Stimulated activated CD8-positive, alpha-beta memory T cell treated with anti-CD3 and anti-CD28 coated beads, Interleukin-12 subunit alpha, Interleukin-12 subunit beta, amount 100 ng/mL, for 1 hour (primary cell): Measurements from ENCODE around the gene TMC2.
"Not testable (repeated sequence)": the region's sequence is repeated elsewhere in the genome, so short reads cannot be mapped to it uniquely, and the experiment has no call there.

ENCODE experiments used
- DNase-seq: peaks from one replicate; pipeline ENCODE4 v3.0.0-alpha.2; 2020; ENCODE audit warnings: low read depth

The TMC2 gene

DNA sequence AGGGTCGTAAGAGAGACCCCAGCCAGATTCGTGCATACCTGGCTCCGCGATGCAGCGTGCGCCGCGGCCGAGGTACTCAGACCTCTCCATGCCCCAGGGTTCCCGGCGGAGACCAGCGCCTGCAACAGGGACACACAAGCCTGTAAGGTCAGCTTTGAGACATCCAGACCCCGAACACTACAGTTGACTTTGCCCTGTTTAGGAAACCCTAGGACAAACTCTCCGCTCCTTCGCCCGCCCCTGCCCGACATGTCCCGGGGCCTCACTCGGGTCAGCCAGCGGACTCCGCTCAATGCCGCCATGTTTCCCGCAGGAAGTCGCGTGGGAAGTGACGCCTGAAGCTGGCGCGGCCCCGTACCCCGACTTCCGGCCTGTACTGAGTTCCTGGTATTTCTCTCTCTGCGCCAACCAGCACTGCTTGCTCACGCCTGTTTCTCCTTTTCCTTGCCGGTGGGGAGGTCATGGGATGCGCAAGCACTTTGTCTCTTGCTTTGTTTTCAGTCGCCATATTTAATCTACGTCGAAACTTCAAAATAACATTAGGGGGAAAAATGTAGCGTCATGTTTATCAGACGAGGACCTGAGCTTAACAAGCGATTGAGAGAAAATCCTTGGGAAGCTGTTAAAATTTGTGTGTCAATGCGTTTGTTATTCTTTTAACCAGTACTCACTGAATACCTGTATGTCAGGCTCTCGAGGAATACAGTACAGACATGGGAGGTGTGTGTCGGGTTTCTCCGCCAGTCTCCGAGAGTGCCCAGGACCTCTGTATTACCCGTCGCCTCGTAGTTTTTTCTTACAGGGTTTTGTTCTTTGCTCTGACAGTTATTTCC lies 127.7 kb downstream of the TMC2 start, which contains the start of gene IDH3B:
TSS of gene IDH3B (minus strand) at position 330 of the 833 bp plus-strand sequence. CDS start at position 302, 28 bp downstream.
- DNase-seq, result peak; percentile 86

DNA sequence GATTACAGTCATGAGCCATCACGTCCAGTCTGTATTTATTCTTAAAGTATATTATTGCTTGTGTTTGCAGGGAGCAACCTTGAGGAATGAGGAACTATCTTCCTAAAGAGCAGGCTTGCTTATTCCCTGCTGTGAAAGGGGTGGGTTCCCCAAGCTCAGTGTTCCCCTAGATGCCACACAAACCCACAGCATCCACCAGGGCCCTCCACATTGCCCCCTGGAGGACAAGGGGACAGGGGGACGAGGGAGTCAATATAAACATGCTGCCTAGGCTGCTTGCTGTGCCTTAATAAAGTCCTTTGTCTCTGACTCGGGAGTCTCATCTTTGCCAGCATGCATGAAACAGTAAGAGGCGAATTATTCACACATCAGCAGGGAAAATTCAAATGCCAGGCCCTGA lies 135.6 kb downstream of the TMC2 start:
- DNase-seq, result no peak

GRCh38 chr20:2672446-2672845 lies 136.1 kb downstream of the TMC2 start:
- DNase-seq, result no peak

DNA sequence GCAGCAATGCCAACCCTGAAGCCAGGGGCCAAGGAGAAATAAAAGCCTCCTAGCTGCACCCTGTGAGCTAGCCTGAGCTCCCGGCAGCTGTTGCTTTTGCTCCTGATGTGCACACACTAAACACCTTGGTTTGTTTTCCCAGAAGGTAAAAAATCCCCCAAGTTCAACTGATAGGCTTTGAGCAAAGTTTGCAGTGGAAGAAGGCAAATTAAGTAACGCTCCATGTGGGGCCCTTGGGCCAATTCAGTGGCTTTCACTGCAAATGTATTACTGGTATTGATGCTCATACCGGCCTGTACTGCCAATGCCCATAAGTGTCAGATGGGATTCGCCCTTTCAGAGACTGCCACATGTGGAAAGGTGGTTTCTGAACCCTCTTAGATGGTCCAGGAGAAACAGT lies 137.1 kb downstream of the TMC2 start:
- no peak for DNase-seq

GRCh38 chr20:2680046-2680445 lies 143.7 kb downstream of the TMC2 start:
- DNase-seq, result no peak

DNA sequence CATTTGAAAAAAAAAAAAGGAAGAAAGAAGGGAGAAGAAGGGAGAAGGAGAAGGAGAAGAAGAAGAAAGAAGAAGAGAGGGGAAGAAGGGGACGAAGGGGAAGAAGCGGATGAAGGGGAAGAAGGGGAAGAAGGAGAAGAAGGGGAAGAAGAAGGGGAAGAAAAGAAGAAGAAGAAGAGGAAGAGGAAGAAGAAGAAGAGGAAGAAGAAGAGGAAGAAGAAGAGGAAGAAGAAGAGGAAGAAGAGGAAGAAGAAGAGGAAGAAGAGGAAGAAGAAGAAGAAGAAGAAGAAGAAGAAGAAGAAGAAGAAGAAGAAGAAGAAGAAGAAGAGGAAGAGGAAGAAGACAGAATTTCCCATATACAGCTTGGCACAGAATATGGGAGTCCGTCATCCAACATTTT lies 145.7 kb downstream of the TMC2 start:
- not testable (repeated sequence) for DNase-seq

- not testable (repeated sequence) for DNase-seq
These were observed 148.4 kb downstream of the TMC2 start for GRCh38 chr20:2684817-2685216.

GRCh38 chr20:2687514-2687913 lies 151.1 kb downstream of the TMC2 start:
- DNase-seq, result no peak

DNA sequence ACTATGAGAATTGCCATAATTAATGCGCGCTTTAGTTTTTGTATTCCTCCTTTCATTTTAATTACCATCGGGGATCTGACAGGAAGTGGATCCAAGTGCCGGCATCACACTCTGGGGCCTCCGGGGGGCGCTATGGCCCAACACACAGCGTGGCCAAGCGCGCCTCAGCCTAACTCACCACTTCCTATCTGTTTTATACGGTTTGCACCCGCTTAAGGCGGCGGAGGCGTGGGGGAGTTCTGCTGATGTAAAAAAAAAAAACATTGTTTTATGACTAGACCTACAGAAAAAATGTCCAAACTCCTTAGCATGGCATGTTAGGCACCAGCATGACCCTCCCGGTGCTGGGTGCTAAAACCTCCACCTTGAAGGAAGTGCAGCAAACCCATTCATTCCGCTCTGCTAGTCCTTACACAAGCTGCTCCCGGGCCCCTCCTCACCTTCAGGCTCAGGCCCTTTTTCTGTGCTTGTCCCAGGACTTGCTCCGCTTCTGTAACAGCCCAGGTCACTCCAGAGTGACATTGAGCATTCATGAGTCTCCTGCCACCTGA lies 151.7 kb downstream of the TMC2 start:
- DNase-seq, result peak; percentile 56

- DNase-seq, result no peak
These were observed 153.8 kb downstream of the TMC2 start for GRCh38 chr20:2690213-2690612.

DNA sequence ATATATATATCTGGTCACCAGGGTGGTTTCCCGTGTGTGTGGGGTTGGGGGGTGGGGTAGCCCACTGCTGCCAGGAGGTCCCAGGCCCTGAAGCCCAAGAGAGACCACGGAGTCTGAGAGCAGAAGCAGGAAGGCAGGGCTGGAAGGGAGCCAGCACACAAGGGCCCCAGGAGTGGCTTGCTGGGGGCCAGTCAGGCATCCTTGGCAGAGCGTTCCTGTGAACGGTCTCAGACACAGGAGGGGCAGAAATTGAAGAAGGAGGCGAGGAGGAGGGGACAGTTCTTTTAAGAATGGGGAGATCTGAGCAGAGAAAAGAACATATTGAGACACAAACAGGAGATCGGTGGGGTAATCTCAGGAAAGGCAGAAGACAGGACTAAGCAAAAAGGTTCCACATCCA lies 154.3 kb downstream of the TMC2 start:
- no peak for DNase-seq

- no peak for DNase-seq
These were observed 154.8 kb downstream of the TMC2 start for GRCh38 chr20:2691127-2691526.
